OCI-LY7 (cell line): ENCODE results near the gene C12orf76. TPM values are rescaled to one million over a fixed set of nuclear protein-coding genes. Genes with fewer than 3 reads are reported as not detected.

Source experiments
- BruUV-seq: library from RNA; stranded (reverse); fragments of 400-500 nt; replicated peaks from 2 replicates; lab custom pipeline; 2021; lab: Mats Ljungman, UMichigan
- CTCF ChIA-PET: fragments of 300-600 bp; sonication (Branson Sonifier 250); formaldehyde crosslinking; loops from one replicate; lab custom pipeline; 2022; ENCODE audit warnings: antibody characterized with exemption; ENCODE audit not compliant: unreplicated experiment; lab: Charles Lee
- POLR2A ChIA-PET: fragments of 300-600 bp; sonication (Branson Sonifier 250); formaldehyde crosslinking; loops from one replicate; lab custom pipeline; 2022; ENCODE audit warnings: antibody characterized with exemption; lab: Charles Lee
- DNase-seq: peaks from one replicate; pipeline ENCODE4 v3.0.0-alpha.2; 2015; ENCODE audit warnings: low spot score
- H2AFZ ChIP-seq: fragments of 200-600 bp; sonication (generic), shearing (Covaris generic); 2 replicates; pipeline ENCODE4 v1.6.1; 2014; ENCODE audit warnings: mild to moderate bottlenecking, antibody characterized with exemption, low read length, moderate library complexity
- H3K27ac ChIP-seq: fragments of 200-600 bp; sonication (generic); 2 replicates; pipeline ENCODE4 v1.5.1; 2014; ENCODE audit warnings: mixed run types, low read depth, mild to moderate bottlenecking, moderate library complexity, low read length, inconsistent platforms; ENCODE audit not compliant: poor library complexity, severe bottlenecking
- H3K36me3 ChIP-seq: fragments of 200-600 bp; sonication (generic); 2 replicates; pipeline ENCODE4 v1.6.1; 2014; ENCODE audit warnings: mild to moderate bottlenecking, antibody characterized with exemption, low read length, moderate library complexity, mixed read lengths; ENCODE audit not compliant: insufficient read depth
- H3K4me1 ChIP-seq: fragments of 200-600 bp; sonication (generic); 2 replicates; pipeline ENCODE4 v1.5.1; 2014; ENCODE audit warnings: mild to moderate bottlenecking, low read length; ENCODE audit not compliant: insufficient read depth, poor library complexity, severe bottlenecking
- H3K4me2 ChIP-seq: fragments of 200-600 bp; sonication (generic); 2 replicates; pipeline ENCODE4 v1.6.1; 2014; ENCODE audit warnings: mild to moderate bottlenecking, low read length
- H3K4me3 ChIP-seq: fragments of 200-600 bp; sonication (generic); 2 replicates; pipeline ENCODE4 v1.5.1; 2014; ENCODE audit warnings: mild to moderate bottlenecking, low read depth, low read length; ENCODE audit not compliant: poor library complexity, severe bottlenecking
- H3K79me2 ChIP-seq: fragments of 200-600 bp; sonication (generic); 2 replicates; pipeline ENCODE4 v1.6.1; 2016; ENCODE audit warnings: low read depth, mild to moderate bottlenecking, low read length, moderate library complexity, mixed read lengths; ENCODE audit not compliant: insufficient read depth
- H3K9me2 ChIP-seq: fragments of 200-600 bp; sonication (generic); 2 replicates; pipeline ENCODE4 v1.6.1; 2016; ENCODE audit warnings: mild to moderate bottlenecking, low read length, mixed read lengths; ENCODE audit not compliant: insufficient read depth
- H3K9me3 ChIP-seq: fragments of 200-600 bp; sonication (generic); 2 replicates; pipeline ENCODE4 v1.6.1; 2014; ENCODE audit warnings: mild to moderate bottlenecking, mixed run types, low read length, mixed read lengths
- H4K20me1 ChIP-seq: fragments of 200-600 bp; sonication (generic); 2 replicates; pipeline ENCODE4 v1.6.1; 2014; ENCODE audit warnings: mild to moderate bottlenecking, antibody characterized with exemption, low read length, moderate library complexity, mixed read lengths; ENCODE audit not compliant: insufficient read depth
- EZH2phosphoT487 ChIP-seq: fragments of 200-600 bp; sonication (generic); IDR thresholded peaks from 2 replicates; pipeline ENCODE4 v1.6.1; 2018; ENCODE audit warnings: low read depth, borderline replicate concordance, mild to moderate bottlenecking, mixed run types, antibody characterized with exemption, low read length, moderate library complexity, mixed read lengths
- intact Hi-C: fragments of 100-400 bp; cut with micrococcal nuclease; formaldehyde crosslinking; loops from one replicate; pipeline ENCODE4 v1.10.0; 2022; ENCODE audit not compliant: unreplicated experiment
- total RNA-seq, 2 experiments: library from RNA; depleted of rRNA in 1 of 2; stranded (reverse); fragments of >200 nt in 1 of 2; shearing (Covaris generic) in 1 of 2; gene quantifications; 2 replicates each; pipeline ENCODE4 v1.2.3, GENCODE V29; 2014 to 2022
- TF ChIP-seq, protein P1 (sequence below): fragments of 200-600 bp; sonication (generic); conservative IDR thresholded peaks from 2 replicates; pipeline ENCODE4 v1.5.1; 2014; ENCODE audit warnings: mild to moderate bottlenecking, antibody characterized with exemption, low read length, moderate library complexity, mixed read lengths

The C12orf76 gene
- total RNA-seq, 2 experiments from 2014 or later = 24.4 to 36.6 TPM

DNA sequence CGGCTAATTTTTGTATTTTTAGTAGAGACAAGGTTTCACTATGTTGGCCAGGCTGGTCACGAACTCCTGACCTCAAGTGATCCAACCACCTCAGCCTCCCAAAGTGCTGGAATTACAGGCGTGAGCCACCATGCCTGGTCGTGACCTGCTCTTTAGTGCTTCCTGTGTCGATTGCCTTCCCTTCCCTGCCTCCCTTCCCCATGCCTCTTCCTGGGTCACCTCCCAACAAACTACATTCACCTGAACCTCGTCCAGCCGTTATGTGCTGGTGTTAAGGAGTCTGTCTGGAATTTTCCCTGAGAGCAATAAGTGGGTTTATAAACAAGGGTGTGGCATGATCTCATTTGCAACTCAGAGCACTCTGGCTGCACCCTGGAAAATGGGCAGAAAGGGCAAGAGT lies 32.1 kb upstream of the C12orf76 start:
- no peaks in the 10 kb centered on the region for H4K20me1 ChIP-seq
- no peak for DNase-seq
- no peak overlapping the region for H3K27ac ChIP-seq
- no peaks in the 10 kb centered on the region for H3K36me3 ChIP-seq
- H3K9me3 ChIP-seq = no peaks in the 10 kb centered on the region
- peak overlapping the region; percentile 67; the same call in 1 of the 2 replicates for H3K4me2 ChIP-seq
- intact Hi-C loops = no loop called here
- peaks cover 16% of the 10 kb centered on the region for H3K4me1 ChIP-seq
- POLR2A ChIA-PET = interaction anchor here (0.7 to 1.0 kb wide), 2 partner anchors 11 to 28 kb away, joined by 3 read pairs; no protein-coding TSS in a partner anchor
- no peaks in the 10 kb centered on the region for H3K79me2 ChIP-seq
- BruUV-seq = no TSS peak
- H2AFZ ChIP-seq = no peak overlapping the region; the same call in 1 of the 2 replicates
- H3K4me3 ChIP-seq = no peak overlapping the region
- H3K9me2 ChIP-seq = no peaks in the 10 kb centered on the region
- CTCF ChIA-PET = no interaction called here
- TF ChIP-seq EZH2phosphoT487 = no peak
- TF ChIP-seq, protein P1, sequence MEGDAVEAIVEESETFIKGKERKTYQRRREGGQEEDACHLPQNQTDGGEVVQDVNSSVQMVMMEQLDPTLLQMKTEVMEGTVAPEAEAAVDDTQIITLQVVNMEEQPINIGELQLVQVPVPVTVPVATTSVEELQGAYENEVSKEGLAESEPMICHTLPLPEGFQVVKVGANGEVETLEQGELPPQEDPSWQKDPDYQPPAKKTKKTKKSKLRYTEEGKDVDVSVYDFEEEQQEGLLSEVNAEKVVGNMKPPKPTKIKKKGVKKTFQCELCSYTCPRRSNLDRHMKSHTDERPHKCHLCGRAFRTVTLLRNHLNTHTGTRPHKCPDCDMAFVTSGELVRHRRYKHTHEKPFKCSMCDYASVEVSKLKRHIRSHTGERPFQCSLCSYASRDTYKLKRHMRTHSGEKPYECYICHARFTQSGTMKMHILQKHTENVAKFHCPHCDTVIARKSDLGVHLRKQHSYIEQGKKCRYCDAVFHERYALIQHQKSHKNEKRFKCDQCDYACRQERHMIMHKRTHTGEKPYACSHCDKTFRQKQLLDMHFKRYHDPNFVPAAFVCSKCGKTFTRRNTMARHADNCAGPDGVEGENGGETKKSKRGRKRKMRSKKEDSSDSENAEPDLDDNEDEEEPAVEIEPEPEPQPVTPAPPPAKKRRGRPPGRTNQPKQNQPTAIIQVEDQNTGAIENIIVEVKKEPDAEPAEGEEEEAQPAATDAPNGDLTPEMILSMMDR = no peak

DNA sequence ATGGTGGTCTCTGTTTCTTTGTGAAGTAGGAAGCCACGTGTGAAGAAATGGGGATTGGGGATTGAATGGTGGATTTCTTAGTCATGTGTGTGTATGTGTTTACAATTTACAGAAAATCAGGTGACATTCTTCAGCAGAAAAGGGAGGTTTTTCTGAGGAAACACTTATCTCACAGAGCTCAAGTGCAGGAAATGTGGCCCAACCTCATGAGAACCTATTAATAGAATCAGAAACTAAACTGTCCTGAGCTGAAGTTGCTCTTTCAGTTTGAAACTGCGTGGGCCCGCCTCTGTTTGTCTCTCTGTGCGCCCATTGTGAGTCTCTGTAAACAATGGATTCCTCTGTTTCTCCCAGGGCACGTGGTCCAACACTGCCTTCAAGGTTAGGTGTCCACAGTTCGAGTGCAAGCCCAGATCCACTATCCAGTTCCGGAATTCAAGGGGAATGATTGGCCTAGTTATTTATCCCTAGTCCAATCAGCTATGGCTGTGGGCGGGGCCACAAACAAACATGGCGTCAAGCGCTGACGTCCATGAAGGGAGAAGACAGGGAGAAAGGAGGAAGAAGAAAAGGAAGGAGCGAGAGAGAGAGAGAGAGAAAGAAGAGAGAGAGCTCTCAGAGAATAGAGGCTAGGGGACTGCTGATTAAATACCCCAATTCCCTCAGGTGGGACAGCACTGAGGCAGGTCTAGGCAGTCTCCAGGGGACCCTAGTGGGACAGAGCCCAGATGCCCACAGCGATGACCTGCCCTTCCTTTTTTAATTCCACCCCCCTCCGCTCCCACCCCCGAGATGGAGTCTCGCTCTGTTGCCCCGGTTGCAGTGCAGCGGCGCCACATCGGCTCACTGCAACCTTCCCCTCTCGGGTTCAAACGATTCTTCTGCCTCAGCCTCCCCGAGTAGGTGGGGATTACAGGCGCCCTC lies 31.4 kb upstream of the C12orf76 start:
- Histone ChIP-seq H4K20me1 (no peaks in the 10 kb centered on the region), H3K4me1 (peaks cover 16% of the 10 kb centered on the region), H3K4me2 (peak overlapping the region; percentile 67), H3K9me3 (no peaks in the 10 kb centered on the region), H2AFZ (peak overlapping the region; percentile 99), H3K36me3 (no peaks in the 10 kb centered on the region), H3K9me2 (no peaks in the 10 kb centered on the region), H3K4me3 (peak overlapping the region; percentile 50), H3K79me2 (no peaks in the 10 kb centered on the region), H3K27ac (peak overlapping the region; percentile 61)
- intact Hi-C loops = no loop called here
- peak; percentile 81 for DNase-seq
- no TSS peak for BruUV-seq
- POLR2A ChIA-PET = interaction anchor here (1.0 kb wide), 2 partner anchors 12 to 28 kb away, joined by 3 to 5 read pairs; no protein-coding TSS in a partner anchor
- no peak for TF ChIP-seq EZH2phosphoT487
- CTCF ChIA-PET = no interaction called here

DNA sequence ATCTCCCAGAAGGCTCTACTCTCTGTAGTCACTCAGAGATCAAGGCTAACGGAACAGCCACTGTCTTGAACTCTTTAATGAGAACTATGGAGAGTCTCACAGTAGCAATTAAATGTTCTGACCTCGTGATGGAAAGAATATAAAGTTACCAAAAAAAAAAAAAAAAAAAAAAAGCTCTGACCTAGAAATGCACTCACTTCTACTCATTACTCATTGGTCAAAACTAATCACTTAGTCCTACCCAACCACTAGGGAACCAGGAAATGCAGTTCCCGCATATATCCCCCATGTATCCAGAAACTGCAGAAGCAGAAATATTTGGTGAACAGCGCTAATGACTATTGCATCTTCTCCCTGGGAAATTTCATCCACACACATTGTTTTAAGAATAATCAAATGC lies 29.5 kb upstream of the C12orf76 start:
- H3K9me2 ChIP-seq = no peaks in the 10 kb centered on the region
- peaks cover 31% of the 10 kb centered on the region for H3K4me1 ChIP-seq
- no peaks in the 10 kb centered on the region for H3K36me3 ChIP-seq
- no peaks in the 10 kb centered on the region for H4K20me1 ChIP-seq
- no peaks in the 10 kb centered on the region for H3K9me3 ChIP-seq
- no peak overlapping the region for H3K4me2 ChIP-seq
- no TSS peak for BruUV-seq
- TF ChIP-seq, protein P1 = no peak
- no peak for TF ChIP-seq EZH2phosphoT487
- no peaks in the 10 kb centered on the region for H3K79me2 ChIP-seq
- ChIA-PET POLR2A (interaction anchor here (0.5 kb wide), 1 partner anchor 43 kb away, joined by 3 read pairs; no protein-coding TSS in a partner anchor), CTCF (no interaction called here)
- H3K4me3 ChIP-seq = no peak overlapping the region
- H3K27ac ChIP-seq = no peak overlapping the region
- no peak for DNase-seq
- intact Hi-C loops = no loop called here
- no peak overlapping the region for H2AFZ ChIP-seq
